HTERT RPE-1 (cell line): ENCODE data around the gene RAX.
"Not testable (repeated sequence)": the region's sequence is repeated elsewhere in the genome, so short reads cannot be mapped to it uniquely, and the experiment has no call there.

Experiments used
- in situ Hi-C: fragments of 300-500 bp; cut with MboI; formaldehyde crosslinking; loops from 4 replicates; pipeline ENCODE4 v1.14.3; 2020; ENCODE audit warnings: low sequenced_read_pairs

RAX gene

GRCh38 chr18:59273759-59274532, 692 bp upstream of the RAX start:
- in situ Hi-C loops, result no loop called here

DNA sequence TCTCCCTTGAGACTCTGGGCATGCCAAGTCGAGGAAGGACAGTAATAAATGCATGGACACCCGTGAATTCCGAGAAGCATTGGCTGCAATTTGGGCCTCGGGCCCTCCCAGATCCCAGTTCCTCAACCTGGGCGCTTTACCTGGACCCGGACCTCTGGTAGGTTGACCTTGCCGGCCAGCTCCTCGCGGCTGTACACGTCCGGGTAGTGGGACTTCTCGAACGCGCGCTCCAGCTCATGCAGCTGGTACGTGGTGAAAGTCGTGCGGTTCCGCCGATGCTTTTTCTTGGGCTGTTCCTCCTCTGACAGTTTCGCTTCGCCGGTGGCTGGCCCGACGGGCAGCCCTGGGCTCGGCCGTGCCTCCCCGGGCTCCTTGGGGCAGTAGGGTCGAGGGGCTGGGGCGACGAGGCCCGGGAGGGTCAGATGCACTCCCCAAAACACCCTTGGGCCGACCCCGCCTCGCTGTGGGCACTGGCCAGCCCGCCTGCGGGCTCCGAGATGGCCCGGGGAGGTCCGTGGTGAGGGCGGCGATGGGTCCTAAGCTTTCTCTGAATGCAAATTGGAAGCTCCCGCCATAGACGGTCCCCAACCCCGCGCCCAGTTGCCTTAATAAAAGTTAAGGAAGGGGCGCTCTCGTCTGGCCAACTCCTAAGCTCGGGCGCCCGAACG, 899 bp downstream of the RAX start:
- in situ Hi-C loops, result no loop called here

DNA sequence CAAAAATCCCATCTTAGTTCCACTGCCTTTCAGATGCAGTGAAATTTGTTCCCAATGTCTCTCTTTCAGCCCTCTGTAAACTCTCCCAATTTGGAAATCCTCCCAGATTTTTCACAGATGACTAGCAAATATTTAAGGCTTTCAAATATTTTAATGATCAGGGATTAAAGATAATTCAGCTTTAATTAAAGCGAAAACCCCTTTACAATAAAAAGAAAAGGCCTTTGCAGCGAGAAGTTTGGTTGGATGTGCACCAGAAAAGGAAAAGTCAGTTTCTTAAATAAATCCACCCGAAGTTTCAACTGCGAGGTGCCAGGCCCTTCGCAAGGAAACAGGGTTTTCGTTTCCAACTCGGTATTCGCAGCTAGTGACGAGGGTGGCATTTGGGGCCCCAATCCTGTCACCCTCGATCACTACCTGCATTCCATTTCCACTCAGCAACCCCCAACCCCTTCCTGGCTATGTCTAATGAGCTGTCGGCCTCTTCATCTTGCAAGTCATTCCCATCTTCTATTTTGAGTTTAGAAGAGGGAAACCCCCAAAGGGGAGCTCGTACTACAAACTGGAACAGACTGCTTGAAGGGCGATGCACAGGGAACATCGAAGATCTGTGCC, 1.5 kb downstream of the RAX start:
- in situ Hi-C loops, result no loop called here

- in situ Hi-C loops, result no loop called here
These were observed 2.5 kb downstream of the RAX start for GRCh38 chr18:59270689-59271257.

DNA sequence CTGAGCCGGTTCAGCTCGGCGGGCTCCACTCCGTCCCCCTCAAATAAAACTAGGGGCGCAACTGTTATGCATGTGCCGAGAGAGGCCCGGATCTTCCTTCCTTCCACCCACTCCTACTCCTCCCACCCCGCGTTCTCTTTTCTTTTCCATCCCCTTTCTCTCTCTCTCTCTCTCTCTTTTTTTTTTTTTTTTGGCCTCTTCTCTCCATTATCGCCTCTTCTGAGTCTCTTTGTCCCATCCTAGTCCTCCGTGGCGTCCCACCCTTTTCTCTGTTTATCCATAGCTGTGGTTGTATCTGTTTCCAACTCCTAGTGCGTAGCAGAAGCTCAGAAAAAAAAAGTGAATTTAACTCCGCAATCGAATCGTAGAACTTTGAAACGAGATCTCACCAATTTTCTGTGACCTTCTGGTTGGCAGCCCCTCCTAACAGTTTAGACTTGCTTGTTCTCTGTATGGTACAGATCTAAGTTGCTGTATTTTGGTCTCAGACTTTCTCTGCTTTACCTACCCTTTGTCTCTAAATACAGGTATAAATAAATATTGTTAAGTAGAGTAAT, 3.6 kb downstream of the RAX start:
- in situ Hi-C loops, result no loop called here

GRCh38 chr18:59268721-59269562, 4.3 kb downstream of the RAX start:
- in situ Hi-C loops, result no loop called here

- in situ Hi-C loops, result no loop called here
These were observed 5.0 kb downstream of the RAX start for GRCh38 chr18:59268127-59268720.

DNA sequence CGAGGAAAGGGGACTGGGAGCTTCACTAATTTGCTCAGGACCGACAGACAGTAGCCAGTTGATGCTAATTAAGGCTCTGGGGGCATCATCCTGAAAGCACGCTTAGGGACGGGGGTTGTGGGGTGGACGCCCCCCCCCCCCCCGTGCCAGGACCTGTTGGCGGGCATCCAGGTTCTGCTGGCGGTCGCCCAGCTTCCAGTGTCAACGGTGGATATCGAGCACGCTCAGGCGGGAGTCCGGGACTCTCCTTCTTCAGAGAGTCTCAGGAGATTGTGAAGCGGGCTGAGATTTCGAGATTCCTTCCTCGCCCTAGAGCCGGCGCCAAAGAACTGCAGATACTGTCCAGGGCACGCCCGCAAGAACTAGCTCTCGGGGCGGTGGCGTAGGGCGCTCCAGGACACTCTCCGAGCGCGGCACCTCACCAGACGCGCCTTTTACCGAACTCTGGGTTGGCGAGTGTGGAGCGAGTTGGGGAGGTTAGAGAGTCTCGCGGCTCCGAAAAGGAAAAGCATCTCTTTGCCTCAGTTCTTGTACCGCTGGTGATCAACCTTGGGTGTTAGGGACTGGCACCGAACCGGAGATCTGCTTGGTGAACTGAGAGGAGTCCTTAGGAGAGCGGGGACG, 5.6 kb downstream of the RAX start:
- in situ Hi-C loops, result no loop called here

DNA sequence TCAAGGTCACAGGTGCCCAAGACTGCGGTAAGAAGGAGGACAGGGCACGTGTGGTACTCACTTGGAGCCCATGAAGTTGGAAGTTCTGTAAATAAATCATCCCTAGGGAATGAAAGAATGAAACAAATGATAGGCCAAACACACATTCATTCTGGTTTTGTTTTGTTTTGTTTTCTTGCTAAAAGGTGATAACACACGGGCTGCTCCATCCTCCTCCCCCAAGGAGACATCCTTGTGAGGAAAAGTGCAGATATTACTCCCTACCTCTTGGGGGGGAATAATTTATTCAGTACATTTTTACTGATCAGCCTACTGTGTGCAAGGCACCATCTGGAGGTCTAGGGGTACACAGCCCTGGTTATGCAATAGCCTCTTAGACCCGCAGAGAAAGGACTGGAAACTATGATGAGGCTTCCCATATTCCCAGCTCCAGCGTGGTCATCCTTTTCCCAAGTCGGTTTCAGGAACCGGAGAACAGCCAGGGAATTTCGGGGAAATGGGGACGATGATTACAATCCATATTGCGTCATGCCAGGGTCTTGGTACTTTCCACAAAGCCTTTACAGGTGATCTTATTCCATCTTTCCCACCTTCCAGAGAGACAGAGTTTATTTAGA, 6.3 kb downstream of the RAX start:
- in situ Hi-C loops, result no loop called here

DNA sequence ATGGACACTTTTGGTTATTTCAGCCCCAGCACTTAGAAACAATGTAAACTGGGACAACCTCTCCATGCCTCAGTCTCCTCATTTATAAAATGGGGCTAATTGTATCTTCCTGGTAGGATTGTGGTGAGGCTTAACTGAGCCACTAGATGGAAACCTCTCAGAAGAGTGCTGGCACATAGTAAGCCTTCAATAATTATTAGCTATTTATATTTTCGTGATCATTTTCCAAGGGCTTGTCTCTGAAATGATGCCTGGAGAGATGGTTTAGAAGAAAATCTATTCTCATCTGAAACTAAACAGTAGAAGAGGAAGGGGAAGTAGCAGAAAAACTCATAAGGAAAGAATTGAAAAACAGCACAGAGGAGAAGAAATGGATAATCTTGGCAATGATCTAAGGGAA, 6.8 kb downstream of the RAX start:
- in situ Hi-C loops, result no loop called here

GRCh38 chr18:59265974-59266369, 7.3 kb downstream of the RAX start:
- in situ Hi-C loops, result no loop called here

GRCh38 chr18:59265246-59265973, 7.8 kb downstream of the RAX start:
- in situ Hi-C loops, result no loop called here

DNA sequence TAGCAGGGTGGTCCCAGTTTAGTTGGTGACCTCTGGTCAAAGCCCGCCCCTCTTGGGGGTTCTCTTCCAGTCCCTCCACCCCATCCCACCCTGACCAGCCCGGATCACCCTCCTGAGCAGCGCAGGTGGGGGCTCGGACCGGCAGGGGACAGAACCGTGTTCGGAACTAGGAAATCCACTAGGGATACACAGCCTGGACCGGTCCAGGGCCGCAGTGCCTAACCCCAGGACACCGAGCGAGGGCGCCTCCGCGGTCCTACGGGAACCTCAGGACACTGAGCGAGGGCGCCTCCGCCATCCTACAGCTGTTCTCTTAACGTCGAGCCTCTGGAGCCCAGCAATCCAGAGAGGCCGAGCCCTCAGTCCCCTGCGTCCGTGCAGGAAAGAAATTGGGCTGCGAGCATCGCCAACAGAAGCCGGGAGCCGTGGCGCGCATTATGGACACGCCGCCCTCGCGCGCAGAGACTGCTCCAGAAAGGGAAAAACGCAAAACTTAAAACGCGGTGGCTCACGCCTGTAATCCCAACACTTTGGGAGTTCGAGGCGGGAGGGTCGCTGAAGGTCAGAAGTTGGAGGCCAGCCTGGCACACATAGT, 8.5 kb downstream of the RAX start:
- in situ Hi-C loops, result no loop called here

- in situ Hi-C loops, result no loop called here
These were observed 9.1 kb downstream of the RAX start for GRCh38 chr18:59264121-59264571.

- in situ Hi-C loops, result no loop called here
These were observed 9.6 kb downstream of the RAX start for GRCh38 chr18:59263661-59264060.

GRCh38 chr18:59262243-59262642, 11.0 kb downstream of the RAX start:
- in situ Hi-C loops, result not testable (repeated sequence)

GRCh38 chr18:59261842-59262241, 11.4 kb downstream of the RAX start:
- in situ Hi-C loops, result not testable (repeated sequence)

DNA sequence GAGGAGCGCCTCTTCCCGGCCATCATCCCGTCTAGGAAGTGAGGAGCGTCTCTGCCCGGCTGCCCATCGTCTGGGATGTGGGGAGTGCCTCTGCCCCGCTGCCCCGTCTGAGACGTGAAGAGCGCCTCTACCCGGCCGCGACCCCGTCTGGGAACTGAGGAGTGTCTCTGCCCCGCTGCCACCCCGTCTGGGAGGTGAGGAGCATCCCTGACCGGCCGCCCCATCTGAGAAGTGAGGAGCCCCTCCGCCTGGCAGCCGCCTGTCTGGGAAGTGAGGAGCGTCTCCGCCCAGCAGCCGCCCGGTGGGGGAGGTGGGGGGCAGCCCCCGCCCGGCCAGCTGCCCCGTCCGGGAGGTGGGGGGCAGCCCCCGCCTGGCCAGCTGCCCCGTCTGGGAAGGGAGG, 17.8 kb downstream of the RAX start:
- in situ Hi-C loops, result not testable (repeated sequence)
